BLaER1 (cell line): ENCODE data around the gene NBPF1.
"Not testable (repeated sequence)": the region's sequence is repeated elsewhere in the genome, so short reads cannot be mapped to it uniquely, and the experiment has no call there.

Source experiments
- H3K27ac ChIP-seq: shearing (Covaris generic); formaldehyde crosslinking; 2 replicates; pipeline ENCODE4 v1.8.1; 2022
- H3K27me3 ChIP-seq: shearing (Covaris generic); formaldehyde crosslinking; 2 replicates; pipeline ENCODE4 v1.8.1; 2022
- H3K36me3 ChIP-seq: shearing (Covaris generic); formaldehyde crosslinking; 2 replicates; pipeline ENCODE4 v1.8.1; 2022
- H3K4me1 ChIP-seq: shearing (Covaris generic); formaldehyde crosslinking; 2 replicates; pipeline ENCODE4 v1.8.1; 2022
- H3K4me2 ChIP-seq: shearing (Covaris generic); formaldehyde crosslinking; 2 replicates; pipeline ENCODE4 v1.8.1; 2022
- H3K4me3 ChIP-seq: shearing (Covaris generic); formaldehyde crosslinking; 2 replicates; pipeline ENCODE4 v1.8.1; 2022
- H3K9ac ChIP-seq: shearing (Covaris generic); formaldehyde crosslinking; 2 replicates; pipeline ENCODE4 v1.8.1; 2022
- H3K9me3 ChIP-seq: shearing (Covaris generic); formaldehyde crosslinking; 2 replicates; pipeline ENCODE4 v1.8.1; 2022
- H4K20me1 ChIP-seq: shearing (Covaris generic); formaldehyde crosslinking; 2 replicates; pipeline ENCODE4 v1.8.1; 2022
- Cebpa-rat ChIP-seq: shearing (Covaris generic); IDR thresholded peaks from 2 replicates; pipeline ENCODE4 v1.8.1; 2022

NBPF1 gene

DNA sequence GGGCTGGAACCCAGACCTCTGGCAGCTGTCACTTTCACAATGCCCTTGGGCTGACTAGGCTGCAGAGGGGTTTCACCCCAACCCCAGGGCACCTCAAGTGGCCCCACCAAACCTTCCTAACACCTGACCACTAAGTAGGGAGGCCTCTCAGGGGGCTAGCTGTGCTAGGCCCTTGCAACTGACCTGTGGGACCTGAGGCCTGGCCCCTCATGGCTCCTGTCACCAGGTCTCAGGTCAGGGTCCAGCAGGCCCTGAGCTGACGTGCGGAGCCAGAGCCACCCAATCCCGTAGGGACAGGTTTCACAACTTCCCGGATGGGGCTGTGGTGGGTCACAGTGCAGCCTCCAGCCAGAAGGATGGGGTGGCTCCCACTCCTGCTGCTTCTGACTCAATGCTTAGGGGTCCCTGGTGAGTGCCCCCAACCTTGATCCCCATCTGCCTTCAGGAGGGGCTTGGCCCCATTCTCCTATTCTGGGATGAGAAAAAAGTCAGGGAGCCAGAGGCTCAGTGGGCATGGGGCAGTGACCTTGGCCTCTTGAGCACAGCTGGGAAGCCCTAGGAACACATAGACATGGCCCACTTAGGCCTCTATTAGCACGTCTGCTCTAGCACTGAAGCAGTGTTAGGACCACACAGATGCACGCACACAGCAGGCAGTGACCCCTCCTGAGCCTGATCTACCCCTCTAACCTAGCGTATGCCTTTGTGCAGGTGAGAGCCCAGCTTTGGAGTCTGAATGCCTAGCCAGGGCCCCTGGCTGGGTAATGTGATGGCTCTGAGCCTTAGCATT lies 32.1 kb upstream of the NBPF1 start:
- Histone ChIP-seq H3K9ac (peak overlapping the region; percentile 91), H4K20me1 (peaks cover 32% of the 10 kb centered on the region)
- H3K27me3 ChIP-seq: not testable (repeated sequence)

DNA sequence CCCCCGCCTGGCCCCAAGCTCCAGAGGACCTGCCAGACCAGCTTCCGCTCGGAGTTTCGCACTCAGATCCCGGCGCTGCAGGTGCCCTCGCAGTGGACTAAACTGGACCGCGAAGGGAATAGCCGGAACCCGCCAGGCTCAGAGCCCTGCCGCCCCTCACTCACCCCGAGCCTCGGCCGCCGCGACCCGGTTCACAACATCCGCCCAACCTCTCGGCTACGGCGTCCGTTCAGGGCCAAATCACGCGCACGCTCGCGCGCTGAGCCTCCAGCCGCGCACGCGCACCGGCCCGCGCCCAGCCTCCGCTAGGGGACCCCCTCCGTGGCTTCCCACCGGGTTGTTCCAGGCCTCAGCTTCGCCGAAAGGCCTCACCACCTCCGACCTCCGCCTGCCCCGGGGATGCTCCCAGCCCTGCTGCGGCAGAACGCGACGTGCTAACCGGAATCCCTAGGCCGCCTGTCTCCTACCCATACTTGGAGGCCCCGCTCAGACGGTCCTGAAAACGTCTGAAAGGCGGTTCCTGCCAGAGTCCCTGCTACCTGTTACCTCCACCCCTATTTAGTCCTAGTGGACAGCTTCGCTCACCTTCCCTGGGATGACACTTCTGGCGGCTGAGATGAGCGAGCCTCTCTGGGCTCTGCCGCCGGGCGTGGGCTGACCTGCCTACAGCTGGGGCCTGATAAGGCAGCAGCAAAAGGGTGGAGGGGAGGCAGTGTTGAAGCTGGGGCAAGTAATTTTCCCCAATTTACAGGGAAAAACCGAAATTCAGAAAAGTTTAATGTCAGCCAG lies 31.3 kb upstream of the NBPF1 start:
- not testable (repeated sequence) for H3K27me3 ChIP-seq, H3K9me3 ChIP-seq
- Histone ChIP-seq H3K36me3 (peaks cover 12% of the 10 kb centered on the region; the same call in 1 of the 2 replicates), H4K20me1 (peaks cover 35% of the 10 kb centered on the region), H3K9ac (peak overlapping the region; percentile 91), H3K27ac (peak overlapping the region; percentile 80), H3K4me3 (peak overlapping the region; percentile 77), H3K4me2 (peak overlapping the region; percentile 88), H3K4me1 (peaks cover 26% of the 10 kb centered on the region)

More for the DNA sequence above, 32.1 kb upstream of the NBPF1 start:
- H3K36me3 ChIP-seq: peaks cover 12% of the 10 kb centered on the region; the same call in 1 of the 2 replicates
- peaks cover 26% of the 10 kb centered on the region for H3K4me1 ChIP-seq
- H3K27ac ChIP-seq: peak overlapping the region; percentile 80
- peak overlapping the region; percentile 88 for H3K4me2 ChIP-seq
- H3K4me3 ChIP-seq: peak overlapping the region; percentile 77
- not testable (repeated sequence) for H3K9me3 ChIP-seq

DNA sequence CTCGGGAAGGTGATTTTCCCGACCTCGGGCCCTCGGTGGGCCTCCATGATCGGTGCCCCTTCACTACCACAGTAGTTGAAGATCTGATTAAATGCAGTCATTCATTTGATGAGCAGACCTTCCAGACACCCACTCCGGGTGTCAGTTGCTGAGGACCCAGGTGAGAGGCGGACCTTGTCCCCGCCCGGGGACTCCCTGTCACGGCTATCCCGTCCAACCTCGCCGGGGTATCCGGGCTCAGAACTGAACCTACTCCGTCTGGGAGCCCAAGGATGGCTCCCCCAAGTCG lies 30.8 kb upstream of the NBPF1 start:
- Histone ChIP-seq H3K4me2 (peak overlapping the region; percentile 88), H3K4me3 (peak overlapping the region; percentile 77), H3K27me3 (no peaks in the 10 kb centered on the region), H4K20me1 (peaks cover 40% of the 10 kb centered on the region), H3K9ac (peak overlapping the region; percentile 91), H3K9me3 (no peaks in the 10 kb centered on the region), H3K36me3 (peaks cover 17% of the 10 kb centered on the region; the same call in 1 of the 2 replicates), H3K27ac (peak overlapping the region; percentile 80), H3K4me1 (peaks cover 26% of the 10 kb centered on the region)
- TF ChIP-seq Cebpa-rat: no peak

DNA sequence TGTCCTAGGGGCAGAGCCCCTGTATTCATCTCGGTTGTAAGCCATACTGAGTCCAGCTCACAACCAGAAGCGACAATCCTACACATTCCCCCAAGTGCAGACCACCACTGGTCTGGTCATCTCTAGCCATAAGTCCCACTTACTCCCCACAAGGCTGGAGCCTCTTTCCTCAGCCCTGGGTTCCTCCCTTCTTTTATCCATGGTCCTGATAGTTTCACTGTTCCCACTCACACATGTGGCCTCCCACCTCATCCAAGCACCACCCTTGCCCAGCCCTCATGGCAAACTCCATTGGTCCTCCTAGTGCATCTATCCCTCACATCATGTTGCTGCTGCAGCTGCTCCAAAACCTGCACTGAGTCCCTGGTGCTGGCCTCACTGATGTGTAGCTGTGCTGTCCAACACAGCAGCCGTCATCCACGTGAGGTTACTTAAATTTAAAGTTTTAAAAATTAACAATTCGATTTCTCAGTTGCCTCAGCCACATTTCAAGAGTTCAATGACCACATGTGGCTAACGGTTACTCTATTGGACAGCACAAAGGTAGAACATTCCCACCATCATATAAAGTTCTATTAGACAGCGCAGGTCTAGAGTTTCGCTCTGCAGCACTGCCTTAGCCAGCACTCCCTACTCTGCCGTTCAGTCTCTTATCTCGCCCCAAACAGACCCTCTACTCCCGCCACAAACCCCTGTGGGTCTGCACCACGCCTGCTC lies 30.3 kb upstream of the NBPF1 start:
- H3K36me3 ChIP-seq: peaks cover 20% of the 10 kb centered on the region; the same call in 1 of the 2 replicates
- peak overlapping the region; percentile 80 for H3K27ac ChIP-seq

GRCh38 chr1:16643001-16643411 lies 29.6 kb upstream of the NBPF1 start:
- H3K9me3 ChIP-seq, H3K27me3 ChIP-seq, H3K27ac ChIP-seq: not testable (repeated sequence)
- Histone ChIP-seq H3K36me3 (peaks cover 20% of the 10 kb centered on the region; the same call in 1 of the 2 replicates), H4K20me1 (peaks cover 52% of the 10 kb centered on the region), H3K4me2 (peak overlapping the region; percentile 88), H3K9ac (peak overlapping the region; percentile 91), H3K4me3 (peak overlapping the region; percentile 77; the same call in 1 of the 2 replicates), H3K4me1 (peaks cover 26% of the 10 kb centered on the region)

More for the DNA sequence above, 30.3 kb upstream of the NBPF1 start:
- H3K4me2 ChIP-seq: peak overlapping the region; percentile 88
- H3K9ac ChIP-seq: peak overlapping the region; percentile 91
- H4K20me1 ChIP-seq: peaks cover 45% of the 10 kb centered on the region
- peaks cover 26% of the 10 kb centered on the region for H3K4me1 ChIP-seq
- not testable (repeated sequence) for H3K9me3 ChIP-seq, H3K27me3 ChIP-seq
- peak overlapping the region; percentile 77 for H3K4me3 ChIP-seq

DNA sequence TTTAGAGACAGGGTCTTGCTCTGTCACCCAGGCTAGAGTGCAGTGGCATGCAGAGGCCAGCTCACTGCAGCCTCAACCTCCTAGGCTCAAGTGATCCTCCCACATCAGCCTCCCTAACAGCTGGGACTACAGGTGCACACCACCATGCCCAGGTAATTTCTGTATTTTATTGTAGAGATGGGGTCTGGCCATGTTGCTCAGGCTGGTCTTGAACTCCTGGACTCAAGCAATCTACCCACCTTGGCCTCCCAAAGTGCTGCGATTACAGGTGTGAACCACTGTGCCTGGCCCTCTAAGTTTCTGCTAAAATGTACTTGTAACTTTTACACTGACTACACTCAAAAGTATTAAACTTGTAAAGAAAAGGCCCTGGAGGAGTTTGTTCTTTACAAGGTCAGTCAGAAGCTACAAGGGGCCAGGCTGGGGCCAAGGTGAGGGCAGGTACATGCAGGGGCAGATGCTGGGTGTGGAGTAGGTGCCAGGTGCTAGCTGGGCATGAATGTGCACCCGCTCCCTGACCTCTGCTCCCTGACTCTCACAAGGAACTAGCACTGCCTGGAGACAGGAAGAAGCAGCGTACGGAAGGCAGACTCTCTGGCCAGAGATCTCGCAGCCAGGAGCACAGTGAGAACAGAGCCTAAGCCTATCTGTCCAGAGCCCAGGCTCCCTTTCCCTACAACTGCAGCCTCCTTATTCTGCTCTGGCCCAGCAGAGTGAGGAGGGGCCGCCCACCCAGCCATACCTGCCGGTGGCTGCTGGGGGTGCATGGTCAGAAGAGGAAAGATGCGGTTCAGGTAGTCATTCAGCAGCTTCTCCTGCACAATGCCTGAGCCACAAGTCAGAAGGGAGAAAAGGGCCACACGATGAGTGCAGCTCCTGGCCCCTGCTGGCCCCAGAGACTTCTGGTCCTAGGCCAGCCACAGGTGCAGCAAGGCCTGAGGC lies 28.9 kb upstream of the NBPF1 start:
- H3K27me3 ChIP-seq, H3K27ac ChIP-seq, H3K4me3 ChIP-seq, H3K9me3 ChIP-seq: not testable (repeated sequence)
- Histone ChIP-seq H3K4me2 (peak overlapping the region; percentile 88), H4K20me1 (peaks cover 57% of the 10 kb centered on the region), H3K9ac (peak overlapping the region; percentile 91), H3K4me1 (peaks cover 26% of the 10 kb centered on the region), H3K36me3 (peaks cover 24% of the 10 kb centered on the region; the same call in 1 of the 2 replicates)

GRCh38 chr1:16641159-16641975 lies 28.0 kb upstream of the NBPF1 start:
- H3K4me3 ChIP-seq, H3K4me2 ChIP-seq, H3K9me3 ChIP-seq, H3K27me3 ChIP-seq, H3K27ac ChIP-seq: not testable (repeated sequence)
- Histone ChIP-seq H3K4me1 (peaks cover 26% of the 10 kb centered on the region), H3K36me3 (peaks cover 28% of the 10 kb centered on the region; the same call in 1 of the 2 replicates), H3K9ac (0 out of 2 replicates have a peak overlapping the region, but pooled peaks have one; percentile 2), H4K20me1 (peaks cover 60% of the 10 kb centered on the region)

- H3K27me3 ChIP-seq, H3K9me3 ChIP-seq, H3K4me3 ChIP-seq, H3K9ac ChIP-seq, H3K27ac ChIP-seq, H3K4me2 ChIP-seq: not testable (repeated sequence)
- Histone ChIP-seq H4K20me1 (peaks cover 77% of the 10 kb centered on the region), H3K36me3 (peaks cover 36% of the 10 kb centered on the region), H3K4me1 (peaks cover 17% of the 10 kb centered on the region)
Measured at GRCh38 chr1:16639091-16640031, 26.0 kb upstream of the NBPF1 start.

DNA sequence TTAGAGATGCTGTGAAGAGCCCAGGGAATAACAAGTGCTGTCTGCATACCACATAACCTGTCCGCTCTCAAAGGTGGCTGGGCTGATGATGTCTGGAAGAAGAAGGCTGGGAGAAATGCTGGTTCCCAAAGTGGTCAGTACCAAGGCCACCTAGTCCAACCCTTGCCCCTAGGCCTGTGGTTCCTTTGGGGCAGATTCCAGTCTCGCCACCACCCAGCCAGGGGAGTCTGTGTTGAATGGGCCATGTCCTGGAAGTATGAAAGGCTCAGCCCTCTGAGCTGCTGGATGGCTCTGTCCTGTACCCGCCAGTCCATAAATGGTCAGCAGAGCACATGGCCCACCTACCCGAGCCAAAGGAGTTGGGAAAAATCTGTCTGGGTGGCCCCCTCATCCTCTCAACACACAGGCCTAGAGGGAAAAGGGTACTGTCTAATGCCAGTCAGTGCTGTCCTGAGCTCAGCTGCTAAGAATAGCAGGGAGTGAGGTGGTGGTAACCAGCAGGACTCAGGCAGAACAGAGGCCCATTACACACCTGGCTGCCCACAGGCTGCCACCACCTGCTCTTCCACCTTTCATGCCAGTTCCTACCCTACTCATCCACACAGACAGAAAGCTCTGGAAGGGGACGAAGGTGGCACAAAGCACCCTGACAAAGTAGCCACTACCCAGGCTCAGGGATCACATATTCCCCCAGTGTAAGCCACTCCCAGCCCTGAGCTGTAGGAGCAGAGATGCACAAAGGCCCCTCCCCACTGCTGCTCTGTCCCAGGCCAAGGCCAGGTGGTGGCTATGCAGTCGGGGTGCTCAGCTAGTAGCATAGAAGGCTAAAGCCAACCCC lies 24.8 kb upstream of the NBPF1 start:
- H3K4me3 ChIP-seq, H3K27me3 ChIP-seq, H3K9ac ChIP-seq, H3K4me2 ChIP-seq, H3K27ac ChIP-seq, H3K9me3 ChIP-seq, H3K4me1 ChIP-seq: not testable (repeated sequence)
- H3K36me3 ChIP-seq: peaks cover 48% of the 10 kb centered on the region
- peaks cover 78% of the 10 kb centered on the region for H4K20me1 ChIP-seq

DNA sequence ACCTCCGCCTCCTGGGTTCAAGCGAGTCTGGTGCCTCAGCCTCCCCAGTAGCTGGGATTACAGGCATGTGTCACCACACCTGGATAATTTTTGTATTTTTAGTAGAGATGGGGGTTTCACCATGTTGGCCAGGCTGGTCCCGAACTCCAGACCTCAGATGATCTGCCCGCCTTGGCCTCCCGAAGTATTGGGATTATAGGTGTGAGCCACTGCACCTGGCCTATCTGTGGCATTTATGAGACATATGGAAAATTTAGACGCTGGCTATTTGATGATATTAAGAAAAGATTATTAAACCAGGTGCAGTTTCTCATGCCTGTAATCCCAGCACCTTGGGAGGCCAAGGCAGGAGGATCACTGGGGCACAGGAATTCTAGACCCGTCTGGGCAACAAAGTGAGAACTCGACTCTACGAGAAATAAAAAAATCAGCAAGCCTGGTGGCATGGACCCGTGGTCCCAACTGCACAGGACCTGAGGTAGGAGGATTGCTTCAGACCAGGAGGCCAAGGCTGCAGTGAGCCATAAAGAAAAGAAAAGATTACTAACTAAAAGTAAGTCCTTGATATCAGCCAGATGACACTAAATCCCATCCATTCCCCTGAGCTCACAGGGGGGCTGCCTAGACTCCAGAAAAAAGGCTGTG lies 23.3 kb upstream of the NBPF1 start:
- not testable (repeated sequence) for H3K9ac ChIP-seq, H3K27ac ChIP-seq, H3K9me3 ChIP-seq, H3K4me1 ChIP-seq, H3K27me3 ChIP-seq, H3K4me3 ChIP-seq, H3K4me2 ChIP-seq
- H4K20me1 ChIP-seq: peaks cover 69% of the 10 kb centered on the region
- H3K36me3 ChIP-seq: peaks cover 51% of the 10 kb centered on the region
